ENCODE data around the gene S1PR5.

DNA sequence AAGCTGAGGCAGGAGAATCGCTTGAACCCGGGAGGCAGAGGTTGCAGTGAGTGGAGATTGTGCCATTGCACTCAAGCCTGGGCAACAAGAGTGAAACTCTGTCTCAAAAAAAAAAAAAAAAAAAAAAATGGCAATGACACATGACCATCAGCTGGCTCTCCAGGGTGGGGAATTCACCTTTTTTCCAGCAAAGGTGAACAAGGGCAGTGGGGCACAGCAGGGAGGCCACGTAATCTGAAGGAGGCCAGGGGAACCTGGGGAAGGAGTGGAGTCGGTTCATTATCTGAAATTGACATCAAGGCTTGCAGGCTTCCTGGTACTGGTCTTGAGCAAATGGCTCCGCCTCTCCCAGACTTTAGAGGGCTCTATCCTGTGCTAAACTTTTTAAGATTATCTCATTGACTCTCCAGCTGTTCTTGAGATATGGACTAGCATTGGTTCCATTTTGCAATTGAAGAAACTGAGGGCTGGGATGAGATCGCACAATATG, 42.2 kb downstream of the S1PR5 start:
- TF ChIP-seq CTCF (conservative IDR thresholded peaks at IDR 0.05; ENCODE audit: low read depth, low read length) (no peak), EZH2 (IDR thresholded peaks at IDR 0.05; ENCODE audit: low read length, unreplicated experiment) (no peak), EZH2phosphoT487 (IDR thresholded peaks at IDR 0.05; ENCODE audit: borderline replicate concordance, low read length) (no peak)

Measured in PC-3 (cell line).